HG02938 (cell line): Measurements from ENCODE around the gene THBS2.

Source experiments
- ATAC-seq: cut with Tn5 transposase; IDR thresholded peaks from one replicate; pipeline ENCODE4 v1.9.1; 2021; ENCODE audit warnings: mild to moderate bottlenecking, moderate library complexity; ENCODE audit not compliant: unreplicated experiment

The THBS2 gene

GRCh38 chr6:169251371-169251802, 2.3 kb downstream of the THBS2 start:
- no peak for ATAC-seq

GRCh38 chr6:169250660-169251059, 3.0 kb downstream of the THBS2 start:
- no peak for ATAC-seq

GRCh38 chr6:169249057-169249456, 4.6 kb downstream of the THBS2 start:
- ATAC-seq: no peak

- ATAC-seq: no peak
Measured at GRCh38 chr6:169248521-169248971, 5.1 kb downstream of the THBS2 start.

- no peak for ATAC-seq
Measured at GRCh38 chr6:169247991-169248390, 5.7 kb downstream of the THBS2 start.

GRCh38 chr6:169247419-169247818, 6.2 kb downstream of the THBS2 start:
- ATAC-seq: no peak

GRCh38 chr6:169246445-169246844, 7.2 kb downstream of the THBS2 start:
- no peak for ATAC-seq

GRCh38 chr6:169244684-169245383, 8.8 kb downstream of the THBS2 start:
- ATAC-seq: no peak

- ATAC-seq: no peak
Measured at GRCh38 chr6:169243661-169244060, 10.0 kb downstream of the THBS2 start.

- ATAC-seq: no peak
Measured at GRCh38 chr6:169243186-169243585, 10.5 kb downstream of the THBS2 start.

GRCh38 chr6:169241688-169242350, 11.8 kb downstream of the THBS2 start:
- no peak for ATAC-seq

- no peak for ATAC-seq
Measured at GRCh38 chr6:169240591-169241390, 12.9 kb downstream of the THBS2 start.

- ATAC-seq: no peak
Measured at GRCh38 chr6:169240125-169240524, 13.5 kb downstream of the THBS2 start.

- no peak for ATAC-seq
Measured at GRCh38 chr6:169239181-169239580, 14.5 kb downstream of the THBS2 start.

- no peak for ATAC-seq
Measured at GRCh38 chr6:169238766-169239165, 14.9 kb downstream of the THBS2 start.

GRCh38 chr6:169237496-169238134, 16.0 kb downstream of the THBS2 start:
- no peak for ATAC-seq

- ATAC-seq: no peak
Measured at GRCh38 chr6:169236988-169237387, 16.7 kb downstream of the THBS2 start.

GRCh38 chr6:169236545-169236944, 17.1 kb downstream of the THBS2 start:
- no peak for ATAC-seq

GRCh38 chr6:169235286-169235685, 18.4 kb downstream of the THBS2 start:
- ATAC-seq: no peak

GRCh38 chr6:169234634-169235033, 19.0 kb downstream of the THBS2 start:
- no peak for ATAC-seq

- ATAC-seq: no peak
Measured at GRCh38 chr6:169233832-169234231, 19.8 kb downstream of the THBS2 start.
